GM18520 (cell line): ENCODE measurements around the gene PIP5K1A.
A peak's percentile ranks its signal among the peaks of the same experiment; 100 is the strongest.
"Not testable (repeated sequence)": the region's sequence is repeated elsewhere in the genome, so short reads cannot be mapped to it uniquely, and the experiment has no call there.

Experiments
- ATAC-seq: cut with Tn5 transposase; IDR thresholded peaks from one replicate; pipeline ENCODE4 v1.9.1; 2021; ENCODE audit not compliant: unreplicated experiment

PIP5K1A gene

DNA sequence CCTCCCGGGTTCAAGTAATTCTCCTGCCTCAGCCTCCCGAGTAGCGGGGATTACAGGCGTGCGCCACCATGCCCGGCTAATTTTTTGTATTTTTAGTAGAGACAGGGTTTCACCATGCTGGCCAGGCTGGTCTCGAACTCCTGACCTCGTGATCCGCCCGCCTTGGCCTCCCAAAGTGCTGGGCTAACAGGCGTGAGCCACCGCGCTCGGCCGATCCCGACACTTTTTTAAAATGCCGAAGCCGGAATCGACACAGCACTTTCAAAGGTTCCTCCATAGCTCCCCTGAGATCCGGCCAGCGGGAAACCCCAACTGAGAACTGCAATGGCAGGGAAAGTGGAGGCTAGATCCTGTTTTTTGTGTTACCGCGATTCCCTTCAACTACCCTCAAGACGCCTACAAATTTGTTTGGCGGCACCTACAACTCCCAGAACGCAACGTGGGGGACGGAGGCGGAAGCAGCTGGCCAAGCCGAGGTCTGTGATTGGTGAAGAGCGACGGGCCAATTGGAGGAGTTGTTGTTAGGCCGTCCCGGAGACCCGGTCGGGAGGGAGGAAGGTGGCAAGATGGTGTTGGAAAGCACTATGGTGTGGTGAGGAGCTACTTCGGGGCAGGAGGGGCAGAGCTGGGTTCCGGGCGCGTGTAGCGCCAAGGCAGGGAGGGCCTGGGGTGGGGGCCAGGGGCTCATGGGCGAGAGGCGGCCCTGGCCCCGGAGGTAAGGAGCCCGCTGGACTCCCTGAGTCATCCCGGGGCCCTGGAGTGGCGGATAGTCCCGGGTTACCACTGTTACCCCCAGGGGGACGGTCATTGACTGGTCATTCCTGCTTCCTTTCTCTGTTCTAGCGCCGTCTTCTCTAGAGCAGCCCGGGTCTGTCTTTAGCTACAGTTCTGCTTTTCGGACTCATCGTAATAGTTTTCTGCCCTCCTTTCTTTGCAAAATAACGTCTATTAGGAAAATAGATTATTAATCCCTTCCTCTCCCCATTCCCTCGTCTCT is 56.2 kb downstream of the PIP5K1A start, which contains the start of gene PSMD4:
TSS of gene PSMD4 (plus strand) at position 518 of the 997 bp plus-strand sequence. CDS start at position 567, 49 bp downstream.
- peak; percentile 77 for ATAC-seq

DNA sequence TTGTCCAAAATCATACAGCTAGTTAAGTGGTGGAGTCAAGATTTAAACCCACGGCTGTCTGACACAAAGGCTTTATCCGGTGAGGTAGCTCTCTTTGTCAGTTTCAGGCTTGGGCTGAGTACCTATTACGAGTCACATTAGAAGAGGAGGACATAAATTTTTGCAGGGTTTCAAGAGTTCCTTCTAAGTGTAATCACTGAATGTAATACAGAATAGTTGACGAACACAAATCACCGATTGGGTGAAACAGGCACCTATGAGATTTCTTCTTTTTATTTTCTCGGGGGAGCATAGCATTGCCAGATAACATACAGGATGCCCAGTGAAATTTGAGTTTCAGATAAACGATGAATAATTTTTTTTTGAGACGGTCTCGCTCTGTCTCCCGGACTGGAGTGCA is 57.0 kb downstream of the PIP5K1A start:
- peak; percentile 2 for ATAC-seq

DNA sequence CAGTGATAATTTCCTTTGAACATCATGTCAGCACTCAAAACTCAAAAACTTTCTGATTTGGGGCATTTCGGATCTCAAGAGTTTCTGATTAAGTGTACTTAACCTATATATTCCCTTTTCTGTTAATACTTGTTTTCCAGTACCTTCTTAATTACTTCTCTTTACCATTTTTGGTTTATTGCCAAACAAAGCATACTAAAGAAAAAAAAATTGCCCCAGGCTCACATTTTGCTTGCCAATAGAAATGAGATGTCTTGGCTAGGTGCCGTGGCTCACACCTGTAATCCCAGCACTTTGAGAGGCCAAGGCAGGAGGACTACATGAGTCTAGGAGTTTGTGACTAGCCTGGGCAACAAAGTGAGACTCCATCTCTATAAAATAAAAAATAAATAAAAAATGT is 61.0 kb downstream of the PIP5K1A start:
- ATAC-seq, result no peak

DNA sequence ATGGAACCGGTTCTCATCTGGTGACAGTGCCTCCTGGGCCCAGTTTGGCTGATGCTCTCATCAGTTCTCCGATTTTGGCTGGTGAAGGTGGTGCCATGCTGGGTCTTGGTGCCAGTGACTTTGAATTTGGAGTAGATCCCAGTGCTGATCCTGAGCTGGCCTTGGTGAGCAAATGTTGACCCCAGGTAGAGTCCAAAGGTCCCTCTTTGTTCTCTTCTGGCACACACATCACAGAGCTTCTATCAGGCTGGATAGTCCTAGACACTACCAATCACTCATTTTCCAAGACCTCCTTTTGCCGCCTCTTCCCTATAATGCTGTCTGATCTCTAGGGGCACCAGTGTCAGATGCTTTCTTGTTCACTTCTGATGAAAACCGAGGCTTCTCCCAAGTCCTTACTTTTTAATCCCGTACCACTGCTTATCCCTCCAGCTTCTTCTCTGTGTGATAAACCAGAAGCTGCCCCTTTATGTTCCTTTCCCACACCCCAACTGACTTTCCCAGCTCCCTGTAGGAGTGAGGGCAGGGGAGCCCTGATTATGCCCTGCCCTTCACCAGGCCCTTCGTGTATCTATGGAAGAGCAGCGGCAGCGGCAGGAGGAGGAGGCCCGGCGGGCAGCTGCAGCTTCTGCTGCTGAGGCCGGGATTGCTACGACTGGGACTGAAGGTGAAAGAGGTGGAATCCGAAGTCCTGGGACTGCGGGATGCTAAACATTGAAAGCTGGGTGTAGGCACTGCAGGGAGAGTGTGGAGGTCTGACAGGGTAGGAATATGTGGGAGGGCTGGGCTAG is 67.3 kb downstream of the PIP5K1A start:
- no peak for ATAC-seq

- ATAC-seq, result no peak
Measured at GRCh38 chr1:151266315-151266714, 68.0 kb downstream of the PIP5K1A start.

GRCh38 chr1:151266821-151267220 is 68.5 kb downstream of the PIP5K1A start:
- no peak for ATAC-seq

GRCh38 chr1:151267760-151268159 is 69.4 kb downstream of the PIP5K1A start:
- ATAC-seq, result no peak

- no peak for ATAC-seq
Measured at GRCh38 chr1:151273924-151274466, 75.6 kb downstream of the PIP5K1A start.

- ATAC-seq, result not testable (repeated sequence)
Measured at GRCh38 chr1:151275341-151275740, 77.0 kb downstream of the PIP5K1A start.

DNA sequence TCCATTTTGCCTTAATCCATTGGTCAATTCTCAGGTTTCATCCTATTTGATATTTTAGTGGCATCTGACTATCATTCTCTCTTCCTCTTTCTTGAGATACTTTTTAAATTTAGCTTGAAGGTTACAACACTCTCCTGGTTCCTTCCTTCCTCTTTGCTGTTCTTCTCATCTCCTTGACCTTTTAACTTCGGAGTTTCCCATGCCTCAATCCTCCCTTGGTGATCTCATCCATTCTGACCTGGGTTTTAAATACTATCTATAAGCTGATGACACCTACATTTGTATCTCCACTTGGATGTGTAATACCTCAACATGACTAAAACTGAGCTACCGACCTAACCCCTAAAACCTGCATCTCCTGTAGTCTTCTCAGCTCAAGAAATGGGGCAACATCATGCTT is 78.9 kb downstream of the PIP5K1A start:
- ATAC-seq, result no peak

DNA sequence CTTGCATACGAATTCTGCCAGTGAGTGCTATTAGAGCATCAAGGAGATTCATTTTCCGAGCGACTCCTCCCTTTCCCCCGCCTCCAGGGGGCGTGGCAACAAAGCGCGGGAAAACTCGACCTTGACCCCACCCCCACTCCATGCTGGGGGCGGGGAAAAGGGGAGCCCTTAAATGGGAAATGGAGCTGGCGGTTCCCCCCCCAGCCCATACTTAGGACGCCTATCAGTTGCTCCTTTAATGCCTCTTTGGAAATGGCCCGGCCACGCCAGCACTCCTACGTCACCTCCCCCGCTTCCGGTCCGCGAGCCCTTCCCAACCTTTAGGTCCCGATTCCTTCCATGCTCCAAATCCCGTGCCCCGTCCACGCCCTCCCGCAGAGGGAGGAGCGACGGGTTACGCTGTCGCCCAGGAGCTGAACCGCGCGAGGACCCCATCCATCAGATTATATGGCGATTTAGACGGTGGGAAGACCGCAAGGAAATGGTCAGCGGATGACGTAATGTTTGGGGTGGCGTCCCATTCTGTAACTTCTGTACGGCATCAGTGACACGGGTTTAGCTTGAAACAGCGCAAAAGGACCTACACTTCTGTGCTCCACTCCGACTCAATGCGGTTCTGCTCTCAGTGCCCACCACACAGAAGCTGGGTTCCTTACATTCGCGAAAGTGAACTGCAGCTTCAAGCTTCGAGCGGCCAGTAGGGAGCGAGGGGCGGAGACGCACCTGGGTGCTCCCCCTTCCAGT is 83.0 kb downstream of the PIP5K1A start:
- ATAC-seq, result peak; percentile 22

GRCh38 chr1:151281969-151282882 is 83.9 kb downstream of the PIP5K1A start, which contains the start of gene ZNF687:
Gene ZNF687, plus strand, starts transcription at chr1:151282299. Its CDS starts 3,993 bp downstream, at chr1:151286292.
- peak; percentile 83 for ATAC-seq

- no peak for ATAC-seq
Measured at GRCh38 chr1:151282883-151283725, 84.8 kb downstream of the PIP5K1A start.

DNA sequence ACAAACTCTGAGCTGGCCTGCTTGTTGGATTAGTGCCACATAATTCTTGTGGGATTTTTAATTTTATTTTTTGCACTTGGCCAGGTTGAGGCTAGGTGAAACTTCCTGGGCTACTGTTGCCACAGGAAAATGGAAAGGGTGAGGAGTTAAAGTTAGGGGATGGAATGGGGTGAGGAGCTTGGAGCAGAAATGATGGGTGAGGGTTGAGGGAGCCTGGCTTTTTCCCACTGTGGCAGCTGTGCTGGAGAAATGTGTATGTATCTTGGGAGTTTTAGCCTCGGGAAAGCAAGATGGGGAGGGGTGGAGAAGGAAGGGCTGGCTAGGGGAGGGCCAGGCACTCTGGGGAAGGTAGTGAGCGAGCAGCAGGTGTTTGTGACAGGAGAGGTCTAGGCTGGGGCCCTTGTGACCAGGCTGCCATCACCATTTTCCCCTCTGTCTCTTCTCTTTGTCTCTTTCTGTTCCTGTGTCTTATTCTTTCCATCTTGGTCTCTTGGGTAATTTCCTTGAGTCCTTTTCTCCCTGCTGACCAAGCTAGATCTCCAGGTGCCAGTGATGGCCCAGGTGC is 85.7 kb downstream of the PIP5K1A start:
- ATAC-seq, result no peak

DNA sequence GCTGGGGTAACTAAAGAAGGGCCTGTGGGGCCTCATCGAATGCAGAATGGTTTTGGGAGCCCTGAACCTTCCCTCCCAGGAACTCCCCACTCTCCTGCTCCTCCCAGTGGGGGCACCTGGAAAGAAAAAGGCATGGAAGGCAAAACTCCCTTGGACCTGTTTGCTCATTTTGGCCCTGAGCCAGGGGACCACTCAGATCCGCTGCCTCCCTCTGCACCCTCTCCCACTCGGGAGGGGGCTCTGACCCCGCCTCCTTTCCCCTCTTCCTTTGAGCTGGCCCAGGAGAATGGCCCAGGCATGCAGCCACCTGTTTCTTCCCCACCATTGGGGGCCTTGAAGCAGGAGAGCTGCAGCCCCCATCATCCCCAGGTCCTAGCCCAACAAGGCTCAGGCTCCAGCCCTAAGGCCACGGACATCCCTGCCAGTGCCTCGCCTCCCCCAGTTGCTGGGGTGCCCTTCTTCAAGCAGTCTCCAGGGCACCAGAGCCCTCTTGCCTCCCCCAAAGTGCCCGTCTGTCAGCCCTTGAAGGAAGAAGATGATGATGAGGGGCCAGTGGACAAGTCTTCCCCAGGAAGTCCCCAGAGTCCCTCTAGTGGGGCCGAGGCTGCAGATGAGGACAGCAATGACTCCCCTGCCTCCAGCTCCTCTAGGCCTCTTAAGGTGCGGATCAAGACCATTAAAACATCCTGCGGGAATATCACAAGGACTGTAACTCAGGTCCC is 88.4 kb downstream of the PIP5K1A start:
- no peak for ATAC-seq

DNA sequence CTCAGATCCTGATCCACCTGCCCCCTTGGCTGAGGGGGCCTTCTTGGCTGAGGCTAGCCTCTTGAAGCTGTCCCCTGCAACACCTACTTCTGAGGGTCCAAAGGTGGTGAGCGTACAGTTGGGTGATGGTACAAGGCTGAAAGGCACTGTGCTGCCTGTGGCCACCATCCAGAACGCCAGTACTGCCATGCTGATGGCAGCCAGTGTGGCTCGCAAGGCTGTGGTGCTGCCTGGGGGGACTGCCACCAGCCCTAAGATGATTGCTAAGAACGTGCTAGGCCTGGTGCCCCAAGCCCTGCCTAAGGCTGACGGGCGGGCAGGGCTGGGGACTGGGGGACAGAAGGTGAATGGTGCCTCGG is 89.0 kb downstream of the PIP5K1A start:
- no peak for ATAC-seq

DNA sequence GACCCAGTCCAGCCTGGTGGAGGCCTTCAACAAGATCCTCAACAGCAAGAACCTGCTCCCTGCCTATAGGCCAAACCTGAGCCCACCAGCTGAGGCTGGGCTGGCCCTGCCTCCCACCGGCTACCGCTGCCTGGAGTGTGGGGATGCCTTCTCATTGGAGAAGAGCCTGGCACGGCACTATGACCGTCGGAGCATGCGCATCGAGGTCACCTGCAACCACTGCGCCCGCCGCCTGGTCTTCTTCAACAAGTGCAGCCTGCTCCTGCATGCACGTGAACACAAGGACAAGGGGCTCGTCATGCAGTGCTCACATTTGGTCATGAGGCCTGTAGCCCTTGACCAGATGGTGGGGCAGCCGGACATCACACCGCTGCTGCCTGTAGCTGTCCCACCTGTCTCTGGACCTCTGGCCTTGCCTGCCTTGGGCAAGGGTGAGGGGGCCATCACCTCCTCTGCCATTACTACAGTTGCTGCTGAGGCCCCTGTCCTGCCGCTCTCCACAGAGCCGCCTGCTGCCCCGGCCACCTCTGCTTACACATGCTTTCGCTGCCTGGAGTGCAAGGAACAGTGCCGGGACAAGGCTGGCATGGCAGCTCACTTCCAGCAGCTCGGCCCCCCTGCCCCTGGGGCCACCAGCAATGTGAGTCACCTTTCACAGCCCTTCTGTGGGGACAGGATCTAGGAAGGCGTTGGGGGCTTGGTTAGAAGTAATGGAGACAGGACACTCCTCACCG is 89.6 kb downstream of the PIP5K1A start:
- ATAC-seq, result no peak
